22Rv1 (cell line): ENCODE results near the gene SPDYA.

ENCODE experiments used
- ZFX ChIP-seq: fragments of 450-650 bp; IDR thresholded peaks from 2 replicates; pipeline ENCODE4 v1.6.1; 2017; ENCODE audit warnings: antibody characterized with exemption, borderline replicate concordance
- TF ChIP-seq, protein P1 (sequence below): fragments of 450-650 bp; IDR thresholded peaks from 2 replicates; pipeline ENCODE4 v1.5.1; 2017; ENCODE audit warnings: mild to moderate bottlenecking

- TF ChIP-seq, protein P1, sequence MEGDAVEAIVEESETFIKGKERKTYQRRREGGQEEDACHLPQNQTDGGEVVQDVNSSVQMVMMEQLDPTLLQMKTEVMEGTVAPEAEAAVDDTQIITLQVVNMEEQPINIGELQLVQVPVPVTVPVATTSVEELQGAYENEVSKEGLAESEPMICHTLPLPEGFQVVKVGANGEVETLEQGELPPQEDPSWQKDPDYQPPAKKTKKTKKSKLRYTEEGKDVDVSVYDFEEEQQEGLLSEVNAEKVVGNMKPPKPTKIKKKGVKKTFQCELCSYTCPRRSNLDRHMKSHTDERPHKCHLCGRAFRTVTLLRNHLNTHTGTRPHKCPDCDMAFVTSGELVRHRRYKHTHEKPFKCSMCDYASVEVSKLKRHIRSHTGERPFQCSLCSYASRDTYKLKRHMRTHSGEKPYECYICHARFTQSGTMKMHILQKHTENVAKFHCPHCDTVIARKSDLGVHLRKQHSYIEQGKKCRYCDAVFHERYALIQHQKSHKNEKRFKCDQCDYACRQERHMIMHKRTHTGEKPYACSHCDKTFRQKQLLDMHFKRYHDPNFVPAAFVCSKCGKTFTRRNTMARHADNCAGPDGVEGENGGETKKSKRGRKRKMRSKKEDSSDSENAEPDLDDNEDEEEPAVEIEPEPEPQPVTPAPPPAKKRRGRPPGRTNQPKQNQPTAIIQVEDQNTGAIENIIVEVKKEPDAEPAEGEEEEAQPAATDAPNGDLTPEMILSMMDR: no peak
- TF ChIP-seq ZFX: no peak
These were observed 13.6 kb downstream of the SPDYA start for GRCh38 chr2:28824207-28824606.
